DMS53 treated with DMSO at 0.1 percent for 48 hours (cell line): Measurements from ENCODE around the gene NUP85.
"Not testable (repeated sequence)": the region's sequence is repeated elsewhere in the genome, so short reads cannot be mapped to it uniquely, and the experiment has no call there.

Source experiments
- DNase-seq: peaks from one replicate; lab custom pipeline; 2025; ENCODE audit not compliant: unreplicated experiment; lab: John Stamatoyannopoulos, UW

NUP85 gene, protein sequence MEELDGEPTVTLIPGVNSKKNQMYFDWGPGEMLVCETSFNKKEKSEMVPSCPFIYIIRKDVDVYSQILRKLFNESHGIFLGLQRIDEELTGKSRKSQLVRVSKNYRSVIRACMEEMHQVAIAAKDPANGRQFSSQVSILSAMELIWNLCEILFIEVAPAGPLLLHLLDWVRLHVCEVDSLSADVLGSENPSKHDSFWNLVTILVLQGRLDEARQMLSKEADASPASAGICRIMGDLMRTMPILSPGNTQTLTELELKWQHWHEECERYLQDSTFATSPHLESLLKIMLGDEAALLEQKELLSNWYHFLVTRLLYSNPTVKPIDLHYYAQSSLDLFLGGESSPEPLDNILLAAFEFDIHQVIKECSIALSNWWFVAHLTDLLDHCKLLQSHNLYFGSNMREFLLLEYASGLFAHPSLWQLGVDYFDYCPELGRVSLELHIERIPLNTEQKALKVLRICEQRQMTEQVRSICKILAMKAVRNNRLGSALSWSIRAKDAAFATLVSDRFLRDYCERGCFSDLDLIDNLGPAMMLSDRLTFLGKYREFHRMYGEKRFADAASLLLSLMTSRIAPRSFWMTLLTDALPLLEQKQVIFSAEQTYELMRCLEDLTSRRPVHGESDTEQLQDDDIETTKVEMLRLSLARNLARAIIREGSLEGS

DNA sequence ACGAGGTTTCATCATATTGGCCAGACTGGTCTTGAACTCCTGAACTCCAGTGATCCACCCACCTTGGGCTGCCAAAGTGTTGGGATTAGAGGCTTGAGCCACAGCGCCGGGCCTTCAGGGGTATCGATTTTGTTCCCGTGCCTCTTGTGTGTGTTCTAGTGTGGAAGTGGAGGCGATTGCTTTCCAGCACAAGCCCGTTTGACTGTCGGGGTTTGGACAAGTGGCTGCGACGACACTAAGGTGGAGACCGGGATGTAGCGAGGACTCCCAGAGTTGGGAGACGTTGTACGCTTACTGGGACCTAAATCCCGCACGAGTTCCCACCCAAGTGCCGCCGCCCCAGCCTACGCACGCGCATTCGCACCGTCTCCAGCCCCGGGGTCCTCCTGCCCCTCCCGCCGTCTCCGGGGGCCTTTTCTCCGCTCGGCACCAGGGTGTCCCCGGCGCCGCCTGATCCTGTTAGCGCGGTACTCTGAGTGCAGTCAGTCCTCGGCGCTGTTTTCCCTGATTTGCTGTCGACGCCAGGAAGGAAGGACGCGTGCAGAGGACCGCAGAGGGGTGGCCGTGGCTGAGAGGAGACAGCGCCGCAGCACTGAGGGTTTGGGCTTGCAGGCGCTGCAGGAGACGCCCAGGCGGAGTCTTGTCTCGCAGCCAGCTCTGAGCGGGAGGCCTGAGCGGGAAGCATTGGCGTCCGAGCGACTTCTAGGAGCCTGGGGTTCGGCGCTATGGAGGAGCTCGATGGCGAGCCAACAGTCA, at the start of gene NUP85:
Gene NUP85 (plus strand): TSS at position 643 of the 756 bp plus-strand sequence. CDS start 83 bp downstream, at position 726.
- peak; percentile 93 for DNase-seq

DNA sequence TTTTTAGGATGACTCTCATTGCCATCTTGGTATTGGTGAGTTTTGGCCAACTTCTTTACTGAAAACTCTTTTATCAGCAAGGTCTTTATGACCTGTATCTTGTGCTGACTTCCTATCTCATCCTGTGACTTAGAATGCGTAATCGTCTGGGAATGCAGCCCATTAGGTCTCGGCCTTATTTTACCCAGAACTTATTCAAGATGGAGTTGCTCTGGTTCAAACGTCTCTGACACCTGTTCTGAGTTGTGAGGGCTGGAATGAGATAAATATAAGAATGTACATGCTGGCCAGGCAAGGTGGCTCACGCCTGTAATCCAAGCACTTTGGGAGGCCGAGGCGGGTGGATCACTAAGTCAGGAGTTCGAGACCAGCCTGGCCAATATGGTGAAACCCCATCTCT, 47.0 kb upstream of the NUP85 start:
- DNase-seq: not testable (repeated sequence)

DNA sequence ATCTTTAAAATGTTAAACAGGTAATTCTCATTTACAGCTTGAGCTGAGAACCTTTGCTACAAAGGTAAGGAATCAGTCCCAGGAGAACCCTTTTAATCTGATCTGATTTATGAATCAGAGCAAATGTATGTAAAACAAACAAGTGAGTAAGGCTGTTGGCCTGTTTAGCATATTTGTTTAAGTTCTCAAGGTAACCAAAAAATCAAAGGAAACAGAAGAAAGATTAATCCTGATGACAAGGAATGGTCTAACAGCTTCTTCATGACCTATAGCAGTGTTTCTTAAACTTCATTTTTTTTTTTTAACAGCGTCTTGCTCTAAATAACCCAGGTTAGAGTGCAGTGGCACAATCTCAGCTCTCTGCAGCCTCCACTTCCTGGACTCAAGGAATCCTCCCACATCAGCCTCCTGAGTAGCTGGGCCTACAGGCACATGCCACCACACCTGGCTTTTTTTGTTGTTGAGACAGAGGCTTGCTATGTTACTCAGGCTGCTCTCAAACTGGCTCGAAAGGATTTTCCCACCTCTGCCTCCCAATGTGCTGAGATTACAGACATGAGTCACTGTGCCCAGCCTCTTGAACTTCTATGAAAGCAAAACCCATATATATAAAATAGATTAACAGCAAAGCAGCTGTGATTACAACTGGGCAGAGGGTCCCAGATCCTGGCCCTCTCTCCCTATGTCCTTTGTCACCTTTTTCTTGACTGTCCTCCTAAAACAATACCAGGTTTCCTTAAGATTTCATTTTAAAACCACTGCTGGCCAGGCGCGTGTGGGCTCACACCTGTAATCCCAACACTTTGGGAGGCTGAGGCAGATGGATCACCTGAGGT, 46.1 kb upstream of the NUP85 start:
- DNase-seq: no peak

DNA sequence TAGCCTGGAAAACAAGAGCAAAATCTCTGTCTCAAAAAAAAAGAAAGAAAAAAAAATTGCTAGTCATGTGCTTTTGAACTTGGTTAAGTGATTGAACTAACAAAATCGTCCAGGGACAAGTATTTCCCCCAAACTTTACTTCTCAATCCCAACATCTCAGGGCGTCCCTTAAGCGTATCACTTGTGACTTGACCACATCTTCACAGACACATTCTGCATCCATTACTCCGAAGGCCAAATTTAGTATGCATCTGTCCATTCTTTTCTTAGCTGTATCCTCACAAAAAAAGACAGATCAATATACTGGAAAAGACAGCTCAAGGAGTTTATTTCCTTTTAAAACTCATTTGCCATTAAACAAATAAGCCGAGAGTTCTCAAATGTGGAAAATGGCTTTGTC, 45.3 kb upstream of the NUP85 start:
- no peak for DNase-seq

DNA sequence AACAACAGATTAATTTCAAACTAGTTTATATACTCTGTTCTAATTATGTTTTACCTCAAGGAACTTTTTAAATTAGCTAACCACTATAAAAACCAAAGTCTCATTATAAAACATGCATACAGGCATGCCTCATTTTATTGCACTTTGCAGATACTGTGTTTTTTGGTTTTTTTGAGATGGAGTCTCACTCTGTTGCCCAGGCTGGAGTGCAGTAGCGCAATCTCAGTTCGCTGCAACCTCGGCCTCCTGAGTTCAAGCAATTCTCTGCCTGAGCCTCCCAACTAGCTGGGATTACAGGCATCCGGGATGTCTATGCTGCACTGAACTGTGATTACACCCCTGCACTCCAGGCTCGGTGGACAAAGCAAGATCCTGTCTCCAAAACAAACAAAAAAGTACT, 42.4 kb upstream of the NUP85 start:
- DNase-seq: no peak

DNA sequence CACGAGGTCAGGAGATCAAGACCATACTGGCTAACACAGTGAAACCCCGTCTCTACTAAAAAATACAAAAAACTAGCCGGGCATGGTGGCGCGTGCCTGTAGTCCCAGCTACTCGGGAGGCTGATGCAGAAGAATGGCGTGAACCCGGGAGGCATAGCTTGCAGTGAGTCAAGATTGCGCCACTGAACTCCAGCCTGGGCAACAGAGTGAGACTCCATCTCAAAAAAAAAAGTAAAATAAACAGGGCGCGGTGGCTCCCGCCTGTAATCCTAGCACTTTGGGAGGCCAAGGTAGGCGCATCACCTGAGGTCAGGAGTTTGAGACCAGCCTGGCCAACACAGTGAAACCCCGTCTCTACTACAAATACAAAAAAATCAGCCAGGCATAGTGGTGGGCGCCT, 40.9 kb upstream of the NUP85 start:
- DNase-seq: not testable (repeated sequence)

DNA sequence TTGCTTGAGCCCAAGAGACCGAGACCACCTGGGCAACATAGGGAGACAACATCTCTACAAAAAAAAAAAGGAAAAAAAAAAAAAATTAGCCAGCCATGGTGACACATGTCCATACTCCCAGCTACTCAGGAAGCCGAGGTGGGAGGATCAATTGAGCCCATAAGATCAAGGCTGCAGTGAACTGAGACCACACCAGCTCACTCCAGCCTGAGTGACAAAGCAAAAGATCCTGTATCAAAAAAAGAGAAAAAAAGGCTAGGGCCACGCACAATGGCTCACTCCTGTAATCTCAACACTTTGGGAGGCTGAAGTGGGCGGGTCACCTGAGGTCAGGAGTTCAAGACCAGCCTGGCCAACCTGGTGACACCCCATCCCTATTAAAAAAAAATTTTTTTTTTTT, 36.5 kb upstream of the NUP85 start:
- no peak for DNase-seq

DNA sequence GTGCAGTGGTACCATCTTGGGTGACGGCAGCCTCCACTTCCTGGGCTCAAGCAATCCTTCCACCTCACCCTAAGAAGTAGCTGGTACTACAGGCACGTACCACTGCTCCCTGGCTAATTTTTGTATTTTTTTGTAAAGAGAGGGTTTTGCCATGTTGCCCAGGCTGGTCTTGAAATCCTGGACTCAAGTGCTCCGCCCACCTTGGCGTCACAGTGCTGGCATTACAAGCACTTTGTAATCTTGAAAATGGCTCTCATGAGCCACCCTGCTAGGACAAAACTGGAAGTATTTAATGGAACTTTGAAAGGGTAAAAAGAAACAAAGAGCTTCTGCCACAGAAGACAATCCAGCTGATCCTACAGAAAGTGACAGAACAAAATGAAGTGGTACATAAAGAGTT, 32.0 kb upstream of the NUP85 start:
- DNase-seq: no peak

DNA sequence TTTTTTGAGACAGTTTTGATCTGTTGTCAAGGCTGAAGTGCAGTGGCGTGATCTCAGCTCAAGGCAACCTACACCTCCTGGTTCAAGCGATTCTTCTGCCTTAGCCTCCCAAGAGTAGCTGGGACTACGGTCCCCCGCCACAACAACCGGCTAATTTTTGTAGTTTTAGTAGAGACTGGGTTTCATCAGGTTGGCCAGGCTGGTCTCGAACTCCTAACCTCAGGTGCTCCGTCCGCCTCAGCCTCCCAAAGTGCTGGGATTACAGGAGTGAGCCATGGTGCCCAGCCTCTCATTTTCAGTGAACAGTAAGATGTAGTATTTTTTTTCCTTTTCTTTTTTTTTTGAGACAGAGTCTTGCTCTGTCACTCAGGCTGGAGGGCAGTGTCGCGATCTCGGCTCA, 30.5 kb upstream of the NUP85 start:
- no peak for DNase-seq

DNA sequence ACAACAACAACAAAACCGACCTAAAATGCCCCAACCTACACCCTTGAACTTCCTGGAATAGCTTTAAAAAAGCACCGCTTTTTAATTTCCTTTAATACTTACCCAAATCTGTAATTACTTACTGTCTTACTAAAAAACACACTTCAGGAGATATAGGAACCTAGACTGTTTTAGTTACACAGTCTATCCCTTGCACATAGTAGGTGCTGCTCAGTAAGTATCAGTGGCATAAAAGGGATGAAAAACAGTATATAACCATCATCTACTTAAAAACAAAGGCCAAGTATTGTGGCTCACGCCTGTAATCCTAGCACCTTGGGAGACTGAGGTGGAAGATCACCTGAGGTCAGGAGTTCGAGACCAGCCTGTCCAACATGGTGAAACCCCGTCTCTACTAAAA, 28.9 kb upstream of the NUP85 start:
- DNase-seq: no peak

DNA sequence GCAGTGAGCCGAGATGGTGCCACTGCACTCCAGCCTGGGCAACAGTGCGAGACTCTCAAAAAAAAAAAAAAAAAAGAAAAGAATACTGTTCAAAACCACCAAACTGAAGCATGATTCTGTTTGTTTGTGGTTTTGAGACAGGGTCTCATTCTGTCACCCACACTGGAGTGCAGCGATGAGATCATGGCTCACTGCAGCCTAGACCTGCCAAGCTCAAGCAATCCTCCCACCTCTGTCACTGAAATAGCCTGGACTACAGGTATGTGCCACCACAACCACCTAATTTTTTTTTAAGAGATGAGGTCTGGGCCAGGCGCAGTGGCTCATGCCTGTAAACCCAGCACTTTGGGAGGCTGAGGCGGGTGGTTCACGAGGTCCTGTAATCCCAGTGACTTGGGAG, 27.0 kb upstream of the NUP85 start:
- DNase-seq: no peak

DNA sequence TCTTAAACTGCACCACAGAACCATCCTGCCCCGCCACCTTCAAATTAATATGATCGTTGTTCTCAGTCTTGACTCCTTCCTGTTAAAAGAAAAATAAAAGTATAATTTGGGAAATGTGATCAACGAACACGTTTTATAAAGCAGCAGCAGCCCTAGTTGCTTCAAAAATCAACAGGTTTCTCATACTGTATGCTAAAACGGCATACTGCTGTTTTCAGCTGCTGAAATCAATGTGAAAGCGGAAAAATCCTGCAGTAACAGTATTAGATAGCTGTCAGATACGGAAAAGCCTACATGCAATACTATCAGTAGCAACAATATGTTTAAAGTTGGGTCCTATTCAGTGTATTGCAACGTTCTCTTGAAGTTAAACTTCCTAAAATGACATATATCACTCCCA, 24.4 kb upstream of the NUP85 start:
- DNase-seq: no peak

DNA sequence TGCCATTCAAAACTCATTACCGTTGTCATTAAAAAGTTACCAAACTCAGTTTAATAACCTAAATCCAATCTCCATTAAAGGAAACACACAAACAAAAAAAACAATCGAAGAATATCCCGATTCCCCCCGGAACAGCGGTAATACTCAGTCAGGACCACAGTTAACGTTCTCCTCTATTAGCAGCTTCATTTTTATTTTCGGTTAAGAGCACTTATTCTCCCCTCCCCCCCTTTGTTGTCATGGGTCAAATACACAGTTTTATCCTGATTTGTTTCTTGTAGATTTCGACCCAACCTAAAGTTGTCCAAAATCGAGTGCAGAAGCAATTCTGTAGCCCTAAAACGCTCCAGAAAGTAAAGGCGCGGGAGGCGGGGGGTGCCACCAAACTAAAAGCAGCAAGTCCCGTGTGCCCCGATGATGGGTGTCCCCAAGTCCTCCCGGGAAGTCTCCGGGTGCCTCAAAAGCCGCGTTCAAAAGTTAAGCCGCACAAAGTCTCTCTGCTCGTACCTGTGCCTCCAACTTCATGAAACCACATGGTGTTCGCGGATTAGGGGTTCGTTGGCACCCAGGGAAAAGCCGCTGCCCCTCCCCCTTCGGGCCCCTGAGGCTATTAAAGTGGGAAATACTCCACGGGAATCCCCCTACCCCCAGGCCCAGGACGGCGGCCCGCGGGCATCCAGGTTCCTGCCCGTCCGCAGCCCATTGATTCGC, 23.7 kb upstream of the NUP85 start:
- no peak for DNase-seq

DNA sequence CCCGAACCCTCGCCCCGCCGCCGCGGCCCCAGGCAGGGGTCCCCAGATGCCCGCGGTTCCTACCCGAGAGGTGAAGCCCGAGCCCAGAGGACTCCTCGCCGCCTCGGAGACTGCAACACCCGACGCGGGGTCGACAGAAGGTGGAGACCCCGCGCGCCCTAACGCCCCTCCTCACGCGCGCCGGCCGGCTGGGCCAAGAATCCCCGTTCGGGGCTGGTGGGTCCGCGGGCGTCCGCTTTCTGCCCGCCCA, 23.2 kb upstream of the NUP85 start:
- DNase-seq: no peak

DNA sequence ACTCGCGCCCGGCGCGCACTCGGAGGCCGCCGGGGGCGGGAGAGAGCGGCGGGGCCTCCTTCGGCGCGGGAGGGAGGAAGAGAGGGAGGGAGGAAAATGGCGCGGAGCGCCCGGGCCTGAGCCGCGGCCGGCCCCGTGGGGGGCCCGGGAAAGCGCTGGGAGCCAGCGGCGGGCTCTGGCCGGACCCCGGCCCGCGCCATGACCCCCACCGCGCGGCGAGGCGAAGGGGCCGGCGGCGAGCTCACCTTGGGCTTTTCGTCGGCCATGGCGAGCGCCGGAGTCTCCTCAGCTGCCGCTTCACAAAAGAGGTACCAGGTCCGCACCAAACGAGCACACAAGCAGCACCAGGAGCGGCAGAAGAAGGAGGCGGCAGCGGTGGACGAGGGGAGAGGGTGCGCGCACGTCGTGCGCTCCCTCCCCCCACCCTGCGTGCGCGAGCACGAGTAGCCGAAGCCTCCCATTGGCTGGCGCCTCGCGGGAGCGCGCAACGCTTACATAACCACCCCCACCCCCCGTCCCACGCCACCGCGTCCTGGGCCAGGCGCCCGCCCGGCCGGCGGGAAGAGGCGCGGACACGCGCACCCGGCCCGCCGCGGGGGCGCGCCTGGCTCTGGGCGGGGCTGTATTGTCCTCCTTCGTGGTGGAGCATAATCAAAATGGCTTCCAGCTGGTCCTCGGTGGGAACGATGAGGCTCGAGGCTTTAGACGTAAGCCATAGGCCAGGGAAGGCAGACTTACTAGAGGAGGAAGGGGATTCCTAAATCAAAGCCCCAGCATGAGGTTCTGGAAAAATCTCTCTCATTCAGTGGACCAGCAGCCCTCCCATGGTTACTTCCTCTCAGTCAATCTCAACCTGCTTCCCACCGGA, 22.7 kb upstream of the NUP85 start, which contains the start of gene SUMO2:
Gene SUMO2 (minus strand): TSS at position 391 of the 868 bp plus-strand sequence. CDS start 125 bp downstream, at position 266.
- peak; percentile 74 for DNase-seq

DNA sequence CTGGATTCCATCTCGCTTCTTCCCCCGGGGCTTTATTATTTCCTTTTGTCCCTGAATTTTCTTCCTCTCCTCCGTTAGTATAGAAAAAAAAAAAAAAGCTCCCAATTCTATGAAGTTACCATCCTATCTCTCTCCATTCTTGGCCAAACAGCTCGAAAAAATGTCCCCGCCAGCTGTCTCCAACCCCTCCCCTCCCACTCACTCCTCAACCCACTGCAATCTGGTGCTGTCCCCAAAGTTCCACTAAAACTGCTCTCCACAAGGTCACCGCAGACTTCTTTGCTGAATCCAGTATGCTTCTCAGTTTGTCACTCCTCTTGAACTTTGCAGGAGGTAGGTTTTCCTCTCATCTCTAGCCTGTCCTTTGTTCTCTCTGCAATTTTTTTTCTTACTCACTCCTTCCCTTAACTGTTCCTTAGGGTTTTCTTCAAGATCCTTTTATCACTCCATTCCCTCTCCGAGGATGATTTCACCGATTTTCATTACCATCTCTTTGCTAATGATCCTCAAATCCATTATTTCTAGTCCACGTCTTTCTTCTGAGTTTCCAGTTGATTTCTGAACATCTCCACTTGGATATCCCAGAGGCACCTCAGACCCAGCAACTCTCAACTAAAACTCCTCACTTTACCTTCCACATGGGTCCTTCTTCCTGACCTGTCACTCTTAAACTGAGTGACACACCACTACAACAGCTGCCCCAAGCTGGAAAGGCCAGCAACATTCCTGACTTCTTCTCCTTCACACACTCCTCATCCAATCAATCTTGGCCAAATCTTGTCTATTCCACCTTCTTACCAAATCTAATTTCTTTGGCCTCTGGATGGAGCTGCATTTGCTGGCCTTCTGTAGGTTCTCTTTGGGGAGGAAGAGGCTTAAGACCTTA, 21.2 kb upstream of the NUP85 start:
- no peak for DNase-seq

DNA sequence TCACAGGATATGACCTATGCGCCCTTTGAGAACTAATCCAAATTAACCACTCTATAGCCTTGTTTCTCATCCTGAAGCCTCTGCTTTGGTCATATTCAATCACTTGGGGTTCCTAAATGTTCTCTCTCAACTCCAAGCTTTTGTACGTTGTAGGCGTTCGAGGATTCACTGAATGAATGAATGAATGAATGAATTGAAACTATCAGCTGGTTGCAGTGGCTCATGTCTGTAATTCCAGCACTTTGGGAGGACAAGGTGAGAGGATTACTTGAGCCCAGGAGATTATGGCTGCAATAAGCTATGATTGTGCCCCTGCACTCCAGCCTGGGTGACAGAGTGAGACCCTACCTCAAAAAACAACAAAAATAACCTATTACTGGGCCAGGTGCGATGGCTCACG, 16.9 kb upstream of the NUP85 start:
- no peak for DNase-seq

DNA sequence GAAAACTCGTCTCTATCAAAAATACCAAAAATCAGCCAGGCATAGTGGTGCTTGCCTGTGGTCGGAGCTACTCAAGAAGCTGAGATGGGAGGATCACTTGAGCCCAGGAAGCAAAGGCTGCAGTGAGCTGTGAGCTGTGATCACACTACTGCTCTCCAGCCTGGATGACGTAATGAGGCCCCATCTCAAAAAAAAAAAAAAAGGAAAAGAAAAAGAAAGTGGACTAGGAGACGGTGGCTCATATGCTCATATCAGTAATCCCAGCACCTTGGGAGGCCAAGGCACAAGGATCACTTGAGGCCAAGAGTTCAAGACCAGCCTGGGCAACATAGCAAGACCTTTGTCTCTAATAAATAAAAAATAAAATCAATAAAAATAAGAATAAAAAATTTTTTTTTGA, 13.9 kb upstream of the NUP85 start:
- peak; percentile 16 for DNase-seq

DNA sequence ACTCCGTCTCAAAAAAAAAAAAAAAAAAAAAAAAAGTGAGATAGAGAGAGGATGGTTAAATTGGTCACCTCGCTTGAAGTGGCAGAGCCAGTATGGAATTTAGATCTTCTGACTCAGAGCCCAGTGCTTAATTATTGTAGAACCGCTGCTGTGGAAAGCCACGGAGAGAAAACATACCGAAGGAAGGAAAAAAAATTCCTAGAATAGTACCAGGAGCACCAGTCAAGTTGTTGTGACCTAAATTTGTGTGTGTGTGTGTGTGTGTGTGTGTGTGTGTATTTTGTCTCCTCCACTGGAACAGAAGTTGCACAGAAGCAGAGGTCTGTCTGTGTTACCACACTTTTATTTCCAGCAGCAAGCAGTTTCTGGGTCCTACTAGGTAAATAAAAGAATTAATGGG, 10.6 kb upstream of the NUP85 start:
- no peak for DNase-seq
